Breast epithelium (tissue), 3 donors: ENCODE results near the gene KDM5B.
"Not testable (repeated sequence)": the region's sequence is repeated elsewhere in the genome, so short reads cannot be mapped to it uniquely, and the experiment has no call there.

Experiments used
- CTCF ChIP-seq, 3 donors: fragments of 450-650 bp; IDR thresholded peaks; one replicate each; pipeline ENCODE4 v1.5.1; 2016 to 2017; ENCODE audit warnings: antibody characterized with exemption in 3 of 3, mild to moderate bottlenecking in 3 of 3, moderate library complexity in 3 of 3
- POLR2A ChIP-seq: fragments of 450-650 bp; IDR thresholded peaks from one replicate; pipeline ENCODE4 v1.6.1; 2016; ENCODE audit warnings: antibody characterized with exemption, mild to moderate bottlenecking, moderate library complexity

GRCh38 chr1:202723046-202723445, 85.2 kb downstream of the KDM5B start:
- TF ChIP-seq CTCF (IDR thresholded peaks at IDR 0.05); POLR2A: not testable (repeated sequence)
